Prostate gland (tissue), 2 donors: ENCODE data around the gene MSH4. TPM values are rescaled to one million over a fixed set of nuclear protein-coding genes. Genes with fewer than 3 reads are reported as not detected.

ENCODE experiments used
- DNase-seq: peaks from one replicate; pipeline ENCODE4 v3.0.0-alpha.2; 2019; ENCODE audit warnings: low spot score
- H3K27ac ChIP-seq, 2 donors: fragments of 200-600 bp; sonication (generic); 2 replicates each; pipeline ENCODE4 v1.5.1; 2017 to 2019
- H3K27me3 ChIP-seq: fragments of 200-600 bp; sonication (generic); replicated peaks from 2 replicates; pipeline ENCODE4 v1.5.1; 2019; ENCODE audit not compliant: insufficient read depth
- H3K36me3 ChIP-seq, 2 donors: fragments of 200-600 bp; sonication (generic); 1 replicate in 1 of 2; 2 replicates in 1 of 2; pipeline versions ENCODE4 v1.5.1 to v1.8.1; 2017 to 2019
- H3K4me1 ChIP-seq: fragments of 200-600 bp; sonication (generic); replicated peaks from 2 replicates; pipeline ENCODE4 v1.5.1; 2019
- H3K4me3 ChIP-seq, 2 donors: fragments of 200-600 bp; sonication (generic); 2 replicates each; pipeline ENCODE4 v1.5.1; 2017 to 2019
- H3K9me3 ChIP-seq: fragments of 200-600 bp; sonication (generic); 2 replicates; pipeline ENCODE4 v1.5.1; 2017
- POLR2A ChIP-seq: fragments of 450-650 bp; IDR thresholded peaks from one replicate; pipeline ENCODE4 v1.6.1; 2016; ENCODE audit warnings: antibody characterized with exemption, mild to moderate bottlenecking
- POLR2AphosphoS5 ChIP-seq: sonication (generic); formaldehyde crosslinking; IDR thresholded peaks from one replicate; pipeline ENCODE4 v1.6.1; 2017; ENCODE audit warnings: antibody characterized with exemption
- WGBS: methylation state at CpG from one replicate; pipeline ENCODE4 v1.1.5; 2018; 5-methylcytosine and 5-hydroxymethylcytosine counted together
- intact Hi-C: fragments of 100-400 bp; cut with DNase I; formaldehyde crosslinking; loops from one replicate; pipeline ENCODE4 v1.14.2; 2022
- total RNA-seq, 2 donors: library from RNA; depleted of rRNA; stranded (reverse); fragments of >200 nt; gene quantifications; one replicate each; pipeline ENCODE4 v1.1.0, GENCODE V29; 2016
- TF ChIP-seq, protein P1 (sequence below), 4 experiments: fragments of 200-600 bp in 2 of 4; fragments of 450-650 bp in 2 of 4; sonication (generic) in 2 of 4; IDR thresholded peaks; 1 replicate in 3 of 4; 2 replicates in 1 of 4; pipeline ENCODE4 v1.5.1; 2016 to 2019; ENCODE audit warnings: antibody characterized with exemption in 4 of 4, mild to moderate bottlenecking in 2 of 4, moderate library complexity in 2 of 4

Gene MSH4
- total RNA-seq, 2 donors from 2014 or later: 0.05 to 0.91 TPM

DNA sequence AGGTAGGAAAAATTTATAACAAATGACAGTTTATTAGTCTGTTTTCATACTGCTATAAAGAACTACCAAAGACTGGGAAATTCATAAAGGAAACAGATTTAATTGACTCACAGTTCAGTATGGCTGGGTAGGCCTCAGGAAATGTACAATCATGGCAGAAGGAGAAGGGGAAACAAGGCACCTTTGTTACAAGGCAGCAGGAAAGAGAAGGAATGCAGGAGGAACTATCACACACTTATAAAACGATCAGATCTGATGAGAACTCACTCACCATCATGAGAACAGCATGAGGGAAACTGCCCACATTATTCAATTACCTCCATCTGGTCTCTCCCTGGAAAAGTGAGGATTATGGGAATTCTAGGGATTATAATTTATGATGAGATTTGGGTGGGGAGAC is 74.3 kb downstream of the MSH4 start:
- Histone ChIP-seq H3K9me3 (no peaks in the 10 kb centered on the region), H3K36me3 (no peaks in the 10 kb centered on the region), H3K4me3 (no peak overlapping the region), H3K27ac (no peak overlapping the region), H3K4me1 (no peaks in the 10 kb centered on the region), H3K27me3 (no peaks in the 10 kb centered on the region)
- intact Hi-C loops: no loop called here
- no peak for DNase-seq
- 46% methylated on average over 1 of the region's 1 CpG for WGBS
- TF ChIP-seq POLR2A: no peak
- TF ChIP-seq POLR2AphosphoS5: no peak
- TF ChIP-seq, protein P1, sequence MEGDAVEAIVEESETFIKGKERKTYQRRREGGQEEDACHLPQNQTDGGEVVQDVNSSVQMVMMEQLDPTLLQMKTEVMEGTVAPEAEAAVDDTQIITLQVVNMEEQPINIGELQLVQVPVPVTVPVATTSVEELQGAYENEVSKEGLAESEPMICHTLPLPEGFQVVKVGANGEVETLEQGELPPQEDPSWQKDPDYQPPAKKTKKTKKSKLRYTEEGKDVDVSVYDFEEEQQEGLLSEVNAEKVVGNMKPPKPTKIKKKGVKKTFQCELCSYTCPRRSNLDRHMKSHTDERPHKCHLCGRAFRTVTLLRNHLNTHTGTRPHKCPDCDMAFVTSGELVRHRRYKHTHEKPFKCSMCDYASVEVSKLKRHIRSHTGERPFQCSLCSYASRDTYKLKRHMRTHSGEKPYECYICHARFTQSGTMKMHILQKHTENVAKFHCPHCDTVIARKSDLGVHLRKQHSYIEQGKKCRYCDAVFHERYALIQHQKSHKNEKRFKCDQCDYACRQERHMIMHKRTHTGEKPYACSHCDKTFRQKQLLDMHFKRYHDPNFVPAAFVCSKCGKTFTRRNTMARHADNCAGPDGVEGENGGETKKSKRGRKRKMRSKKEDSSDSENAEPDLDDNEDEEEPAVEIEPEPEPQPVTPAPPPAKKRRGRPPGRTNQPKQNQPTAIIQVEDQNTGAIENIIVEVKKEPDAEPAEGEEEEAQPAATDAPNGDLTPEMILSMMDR (IDR thresholded peaks at IDR 0.05): no peak

DNA sequence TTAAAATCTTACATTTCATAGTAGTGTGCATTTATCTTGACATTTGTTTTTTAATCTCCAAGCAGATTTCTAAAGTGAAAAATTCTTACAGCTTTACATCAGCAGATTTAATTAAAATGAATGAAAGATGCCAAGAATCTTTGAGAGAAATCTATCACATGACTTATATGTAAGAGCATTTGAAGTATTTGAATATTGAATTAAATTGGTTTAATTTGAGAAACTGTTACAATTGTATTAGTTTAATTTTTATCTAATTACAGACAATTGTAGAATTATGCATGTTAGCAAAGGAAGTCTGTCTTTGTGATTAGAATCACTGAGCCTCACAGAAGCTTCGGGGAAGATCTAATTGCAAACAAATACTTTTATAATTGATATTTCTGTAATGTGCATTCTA is 83.3 kb downstream of the MSH4 start:
- WGBS: 73% methylated on average over 1 of the region's 1 CpG
- intact Hi-C loops: no loop called here
- no peaks in the 10 kb centered on the region for H3K27me3 ChIP-seq
- TF ChIP-seq, protein P1 (IDR thresholded peaks at IDR 0.05): no peak
- TF ChIP-seq POLR2AphosphoS5: no peak
- no peak for TF ChIP-seq POLR2A
- H3K9me3 ChIP-seq: no peaks in the 10 kb centered on the region
- H3K4me1 ChIP-seq: no peaks in the 10 kb centered on the region
- H3K27ac ChIP-seq: no peak overlapping the region
- H3K4me3 ChIP-seq: no peak overlapping the region
- no peak for DNase-seq
- H3K36me3 ChIP-seq: no peaks in the 10 kb centered on the region

DNA sequence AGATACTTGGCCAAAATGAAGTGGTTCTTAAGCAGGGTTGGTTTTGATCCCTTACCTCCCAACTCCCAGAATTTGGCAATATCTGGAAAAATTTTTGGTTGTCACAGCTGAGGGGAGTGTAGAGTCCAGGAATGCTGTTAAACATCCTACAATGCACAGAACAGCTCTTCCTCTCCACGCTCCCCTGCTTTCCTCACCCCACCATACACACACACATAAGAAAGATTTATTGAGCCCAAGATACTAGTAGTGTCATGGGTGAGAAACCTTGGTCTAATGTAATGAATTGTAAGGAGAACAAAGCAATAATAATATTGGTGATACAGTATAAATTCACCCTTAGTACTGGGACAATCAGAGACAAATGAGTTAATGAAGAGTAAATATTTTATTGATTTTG is 87.8 kb downstream of the MSH4 start:
- TF ChIP-seq POLR2A: no peak
- Histone ChIP-seq H3K4me1 (no peaks in the 10 kb centered on the region), H3K36me3 (no peaks in the 10 kb centered on the region), H3K9me3 (no peaks in the 10 kb centered on the region), H3K4me3 (no peak overlapping the region), H3K27me3 (no peaks in the 10 kb centered on the region), H3K27ac (no peak overlapping the region)
- no peak for DNase-seq
- WGBS: 72% methylated on average over 1 of the region's 1 CpG
- intact Hi-C loops: no loop called here

DNA sequence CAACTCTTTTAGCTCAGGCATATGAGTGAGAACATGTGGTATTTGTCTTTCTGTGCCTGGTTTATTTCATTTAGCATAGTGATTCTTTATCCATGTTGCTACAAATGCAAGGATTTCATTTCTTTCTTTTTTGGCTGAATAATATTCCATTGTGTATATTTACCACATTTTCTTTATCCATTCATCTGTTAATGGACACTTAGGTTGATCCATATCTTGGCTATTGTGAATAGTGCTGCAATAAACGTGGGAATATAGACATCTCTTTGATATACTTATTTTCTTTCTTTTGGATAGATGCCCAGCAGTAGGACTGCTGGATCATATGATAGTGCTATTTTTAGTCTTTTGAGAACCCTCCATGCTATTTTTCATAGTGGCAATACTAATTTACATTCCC is 104.7 kb downstream of the MSH4 start:
- TF ChIP-seq POLR2A (no peak), POLR2AphosphoS5 (no peak)
- TF ChIP-seq, protein P1 (IDR thresholded peaks at IDR 0.05): no peak
- Histone ChIP-seq H3K27ac (no peak overlapping the region), H3K27me3 (no peaks in the 10 kb centered on the region), H3K4me3 (no peak overlapping the region), H3K4me1 (no peaks in the 10 kb centered on the region), H3K36me3 (no peaks in the 10 kb centered on the region), H3K9me3 (no peaks in the 10 kb centered on the region)
- WGBS: 16% methylated on average over 1 of the region's 1 CpG
- intact Hi-C loops: no loop called here
- no peak for DNase-seq

DNA sequence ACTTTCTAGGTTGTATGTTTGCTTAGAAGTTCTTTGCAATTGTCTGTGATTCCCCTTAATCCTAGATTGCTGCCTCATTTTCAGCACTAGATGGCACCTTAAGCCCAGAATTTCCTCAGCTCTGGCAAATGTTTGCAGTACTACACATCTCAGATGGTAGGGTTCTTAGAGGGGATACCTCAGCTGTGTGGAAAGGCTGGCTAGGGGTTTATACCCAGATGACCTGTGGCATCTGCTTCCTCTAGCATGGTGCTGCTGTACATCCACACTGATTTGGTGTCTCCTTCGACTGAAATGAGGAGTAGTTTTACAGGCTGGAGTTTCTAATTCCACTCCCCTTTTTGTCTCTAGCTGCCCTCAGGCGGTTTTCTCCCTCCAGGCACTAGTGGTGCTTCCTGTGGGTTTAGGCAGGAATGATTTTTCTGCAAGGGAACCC is 112.1 kb downstream of the MSH4 start:
- no peaks in the 10 kb centered on the region for H3K27me3 ChIP-seq
- TF ChIP-seq POLR2A (no peak), POLR2AphosphoS5 (no peak)
- TF ChIP-seq, protein P1 (IDR thresholded peaks at IDR 0.05): no peak
- no peak for DNase-seq
- H3K4me3 ChIP-seq: no peak overlapping the region
- intact Hi-C loops: no loop called here
- H3K4me1 ChIP-seq: no peaks in the 10 kb centered on the region
- H3K9me3 ChIP-seq: no peaks in the 10 kb centered on the region
- WGBS: 35% methylated on average over 2 of the region's 2 CpGs
- H3K27ac ChIP-seq: no peak overlapping the region
- no peaks in the 10 kb centered on the region for H3K36me3 ChIP-seq
